ENCODE data around the gene FPR1.
"Not testable (repeated sequence)": the region's sequence is repeated elsewhere in the genome, so short reads cannot be mapped to it uniquely, and the experiment has no call there.

Gene FPR1

GRCh38 chr19:51779181-51779580 is 27.5 kb upstream of the FPR1 start:
- DNase-seq: no peak

GRCh38 chr19:51777570-51778462 is 26.1 kb upstream of the FPR1 start:
- peak; percentile 11 to 15 for DNase-seq

DNA sequence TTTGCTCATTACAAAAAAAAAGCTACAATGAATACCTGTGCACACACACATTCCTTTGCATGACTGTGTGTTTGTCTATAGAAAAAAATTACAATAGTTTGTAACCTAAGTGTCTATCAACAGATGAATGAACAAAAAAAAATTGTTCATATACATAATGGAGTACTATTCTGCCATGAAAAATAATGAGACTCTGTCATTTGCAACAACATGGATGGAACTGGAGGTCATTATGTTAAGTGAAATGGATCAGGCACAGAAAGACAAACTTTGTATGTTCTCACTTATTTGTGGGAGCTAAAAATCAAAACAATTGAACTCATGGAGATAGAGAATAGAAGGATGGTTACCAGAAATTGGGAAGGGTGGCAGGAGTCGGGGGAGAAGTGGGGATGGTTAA is 24.9 kb upstream of the FPR1 start:
- DNase-seq: not testable (repeated sequence)

GRCh38 chr19:51772977-51773376 is 21.3 kb upstream of the FPR1 start:
- DNase-seq: no peak

GRCh38 chr19:51771376-51772130 is 19.9 kb upstream of the FPR1 start:
- DNase-seq: no peak

DNA sequence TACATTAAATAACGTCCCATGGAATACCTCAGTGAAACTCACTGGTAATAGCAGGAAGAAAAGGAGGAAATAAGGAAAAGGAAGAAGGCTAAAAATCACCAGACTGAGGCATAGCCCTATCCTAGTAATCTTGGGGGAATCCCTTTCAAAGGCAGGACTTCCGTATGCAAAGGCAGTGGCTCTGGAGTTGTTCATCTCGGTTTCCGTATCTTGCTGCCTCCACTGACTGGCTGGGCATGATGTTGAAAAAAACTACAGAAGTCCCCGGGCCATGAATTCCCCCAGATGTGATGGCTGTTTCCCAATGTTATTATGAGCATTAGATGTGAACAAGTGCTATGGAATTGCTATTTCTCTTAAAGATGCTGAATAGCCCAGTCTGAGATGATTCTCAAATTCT is 14.8 kb upstream of the FPR1 start:
- no peak for DNase-seq

- DNase-seq: no peak
Observed at GRCh38 chr19:51765086-51765485, 13.4 kb upstream of the FPR1 start.

GRCh38 chr19:51761696-51762095 is 10.0 kb upstream of the FPR1 start:
- no peak for DNase-seq

GRCh38 chr19:51760697-51761356 is 9.1 kb upstream of the FPR1 start, which contains the start of gene FPR2:
Gene FPR2, plus strand, starts transcription at chr19:51761180. Its CDS starts 7,479 bp downstream, at chr19:51768659.
- DNase-seq: no peak

DNA sequence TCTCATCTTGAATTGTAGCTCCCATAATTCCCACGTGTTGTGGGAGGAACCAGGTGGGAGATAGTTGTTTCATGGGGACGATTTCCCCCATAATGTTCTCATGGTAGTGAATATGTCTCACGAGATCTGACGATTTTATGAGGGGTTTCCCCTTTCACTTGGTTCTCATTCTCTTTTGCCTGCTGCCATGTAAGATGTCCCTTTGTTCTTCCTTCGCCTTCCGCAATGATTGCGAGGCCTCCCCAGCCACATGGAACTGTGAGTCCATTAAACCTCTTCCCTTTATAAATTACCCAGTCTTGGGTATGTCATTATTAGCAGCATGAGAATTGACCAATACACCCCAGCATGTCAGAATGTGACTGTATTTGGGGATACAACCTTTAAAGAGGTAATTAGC is 3.9 kb upstream of the FPR1 start:
- no peak for DNase-seq

DNA sequence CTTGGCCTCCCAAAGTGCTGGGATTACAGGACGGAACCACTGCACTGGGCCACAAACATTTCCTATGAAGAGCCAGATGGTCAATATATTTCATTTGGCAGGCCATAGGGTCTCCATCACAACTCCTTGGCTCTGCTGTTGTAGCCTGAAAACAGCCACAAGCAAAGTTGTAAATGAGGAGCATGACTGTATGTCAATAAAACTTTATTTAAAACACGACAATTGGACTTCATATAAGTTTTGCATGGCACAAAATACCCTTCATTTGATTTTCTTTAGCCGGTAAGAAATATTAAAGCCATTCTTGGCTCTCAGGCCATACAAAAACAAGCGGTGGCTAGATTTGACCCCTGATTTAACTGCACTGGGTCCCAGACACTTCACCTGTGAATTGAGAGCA is 3.1 kb upstream of the FPR1 start:
- DNase-seq: no peak

DNA sequence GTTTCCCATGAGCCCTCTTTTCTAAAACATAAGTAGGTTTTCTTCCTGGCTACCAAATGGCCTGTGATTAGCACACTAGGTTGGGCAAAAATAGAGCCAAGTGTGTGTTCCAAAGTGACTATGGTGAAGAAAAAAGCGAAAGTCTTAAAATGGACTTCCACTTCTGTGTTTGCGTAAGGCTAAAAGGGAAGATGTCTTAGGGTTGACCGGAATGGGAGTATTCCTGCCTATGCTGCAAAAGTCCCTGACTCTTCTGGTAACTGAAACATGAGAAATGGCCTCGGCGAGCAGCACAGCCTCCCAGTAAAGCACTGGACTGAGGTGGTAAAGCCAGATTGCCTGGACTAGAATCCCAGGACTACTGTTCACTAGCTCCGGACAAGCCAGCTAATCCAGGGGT is 2.4 kb upstream of the FPR1 start:
- no peak for DNase-seq

DNA sequence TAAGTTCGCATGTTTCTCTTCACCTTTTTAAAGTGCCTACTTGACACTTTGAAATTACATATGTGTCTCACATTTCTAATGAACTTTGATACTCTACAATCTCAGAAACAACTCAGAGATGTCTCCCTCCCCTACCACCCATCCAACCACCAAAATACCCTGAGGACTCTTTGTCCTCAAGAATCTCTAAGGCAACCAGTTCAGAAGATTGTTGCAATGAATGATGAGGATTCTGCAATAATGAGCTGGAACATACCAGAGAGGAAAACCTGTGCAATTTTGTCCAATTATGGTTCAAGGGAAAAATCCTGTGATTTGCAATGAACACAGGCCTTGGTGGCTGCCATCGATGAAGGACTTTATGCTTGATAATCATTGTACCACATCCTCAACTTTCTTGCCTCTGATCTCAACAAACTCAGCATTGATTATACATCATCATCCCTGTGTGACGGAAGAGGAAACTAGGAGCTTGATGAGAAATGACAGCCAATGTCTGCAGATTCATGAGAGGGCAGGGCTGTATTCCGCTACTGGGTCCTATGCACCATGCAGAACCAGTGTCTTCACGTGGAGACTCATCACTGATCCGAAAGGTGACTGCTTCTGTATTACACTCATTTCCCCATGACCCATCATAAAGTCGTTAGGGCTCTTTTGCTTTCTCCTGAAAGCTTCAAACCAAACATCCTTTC is 1.1 kb downstream of the FPR1 start:
- DNase-seq: no peak

DNA sequence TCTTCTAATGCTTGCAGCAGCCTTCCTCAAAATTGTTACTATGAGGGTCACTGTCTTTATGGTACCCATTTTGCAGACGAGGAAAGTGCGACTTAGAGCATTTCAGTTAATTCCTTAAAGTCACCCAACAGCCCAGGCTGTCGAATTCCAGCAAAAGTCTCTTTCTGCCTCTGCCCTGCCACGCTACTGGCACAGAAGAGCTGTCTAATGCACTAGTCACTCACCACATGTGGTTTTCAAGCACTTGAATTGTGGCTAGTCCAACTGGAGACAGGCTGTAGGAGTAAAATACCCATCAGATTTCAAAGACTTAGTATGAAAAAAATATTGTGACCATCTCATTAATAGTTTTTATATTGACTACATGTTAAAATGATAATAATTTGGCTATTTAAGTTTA is 1.7 kb downstream of the FPR1 start:
- no peak for DNase-seq

- no peak for DNase-seq
Observed at GRCh38 chr19:51746731-51747130, 4.9 kb downstream of the FPR1 start.

DNA sequence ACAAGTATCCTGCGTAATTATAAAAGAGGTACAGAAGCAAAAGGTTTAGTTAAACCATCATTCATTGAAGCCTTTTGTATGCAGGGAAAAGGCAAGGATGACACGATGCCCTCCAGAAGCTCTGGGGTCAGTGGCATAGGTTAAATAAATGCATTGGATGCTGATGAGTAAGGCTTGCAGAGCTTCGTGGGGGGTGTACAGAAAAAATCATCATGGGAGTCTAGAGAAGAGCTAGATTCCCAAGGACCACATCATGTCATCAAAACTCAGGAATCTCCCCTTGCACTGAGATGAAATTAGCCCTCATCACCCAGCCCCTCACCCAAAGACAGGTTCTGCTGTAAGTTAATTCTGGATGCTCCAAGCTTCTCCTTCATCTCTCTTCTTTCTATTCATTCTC is 8.3 kb downstream of the FPR1 start:
- DNase-seq: no peak

DNA sequence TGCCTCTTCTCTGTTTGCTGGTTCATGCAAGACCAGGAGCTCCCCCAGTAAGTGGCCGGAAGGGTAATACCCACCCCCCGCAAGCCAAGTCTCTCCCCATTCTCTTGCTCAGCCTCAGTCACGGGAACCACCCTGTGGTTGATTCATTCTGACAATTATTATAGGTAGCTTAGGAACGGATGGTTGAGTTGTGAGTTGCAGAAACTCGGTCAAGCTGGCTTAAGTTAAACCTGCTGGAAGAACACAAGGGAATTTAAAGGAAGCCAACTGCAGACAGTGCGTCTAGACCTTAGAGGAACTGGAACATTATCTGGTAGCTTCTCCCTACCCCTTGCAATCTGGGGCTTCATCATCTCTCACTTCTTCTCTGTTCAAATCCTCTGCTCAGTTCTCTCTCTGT is 8.9 kb downstream of the FPR1 start:
- DNase-seq: no peak

DNA sequence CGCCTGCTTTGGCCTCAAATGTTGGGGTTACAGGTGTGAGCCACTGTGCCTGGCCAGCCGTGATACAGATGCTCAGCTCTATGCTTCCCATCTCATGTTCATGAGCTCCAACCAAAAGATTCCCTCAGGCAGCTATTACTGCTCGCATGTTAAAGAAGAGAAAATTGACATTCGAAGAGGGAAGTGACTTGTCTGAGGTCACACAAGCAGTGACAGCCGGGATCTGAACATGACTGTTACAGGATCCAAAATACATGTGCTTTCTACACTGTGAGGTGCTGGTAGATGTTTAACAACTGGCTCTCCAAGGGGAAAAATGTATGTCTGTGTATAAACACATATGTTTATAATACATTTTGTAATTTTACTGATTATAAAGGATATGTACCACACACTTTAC is 11.3 kb downstream of the FPR1 start:
- no peak for DNase-seq

DNA sequence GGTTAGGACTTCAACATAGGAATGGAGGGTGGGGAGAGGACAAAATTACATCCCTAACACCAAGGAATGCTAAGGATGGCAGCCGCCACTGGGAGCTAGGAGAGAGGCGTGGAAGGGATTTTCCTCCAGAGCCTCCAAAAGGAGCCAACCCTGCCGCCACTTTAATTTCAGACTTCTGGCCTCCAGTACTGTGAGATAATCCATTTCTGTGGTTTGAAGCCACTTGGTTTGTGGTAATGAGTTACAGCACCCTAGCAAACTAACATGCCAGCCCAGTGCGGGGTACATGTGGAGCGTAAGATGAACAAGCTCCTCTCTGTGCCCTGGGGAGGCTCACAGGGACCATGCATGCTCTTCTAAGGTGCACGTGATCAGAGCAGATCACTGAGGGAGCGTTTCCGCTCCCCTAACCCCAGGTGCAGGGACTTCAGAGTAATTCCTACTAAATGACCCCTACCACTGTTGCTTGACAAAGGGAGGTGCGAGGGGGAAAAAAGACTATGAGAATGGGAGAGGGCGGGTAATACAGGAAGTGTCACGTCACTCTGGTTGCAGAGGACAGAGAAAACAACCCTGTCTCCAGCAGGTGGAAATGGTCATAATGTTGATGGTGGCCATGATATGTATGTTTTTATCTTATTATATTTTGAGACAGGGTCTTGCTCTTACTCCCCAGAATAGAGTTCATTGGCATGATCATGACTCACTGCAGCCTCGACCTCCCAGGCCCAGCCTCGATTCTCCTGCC is 12.0 kb downstream of the FPR1 start:
- DNase-seq: no peak

GRCh38 chr19:51738523-51738922 is 13.2 kb downstream of the FPR1 start:
- not testable (repeated sequence) for DNase-seq

- no peak for DNase-seq
Observed at GRCh38 chr19:51737924-51738323, 13.8 kb downstream of the FPR1 start.

GRCh38 chr19:51737389-51737788 is 14.3 kb downstream of the FPR1 start:
- DNase-seq: no peak

Measured in activated CD4-positive, alpha-beta T cell treated with anti-CD3 and anti-CD28 coated beads, Interleukin-2, amount 50 U/mL, for 4 hours (primary cell).